GM12872 (cell line): ENCODE measurements around the gene LIMS2.

ENCODE experiments used
- CTCF ChIP-seq: IDR thresholded peaks from 3 replicates; pipeline ENCODE4 v1.5.1; 2011; ENCODE audit warnings: low read depth, mild to moderate bottlenecking, low read length, moderate library complexity; ENCODE audit not compliant: insufficient read depth

LIMS2 gene

GRCh38 chr2:127664065-127664894, 11.1 kb downstream of the LIMS2 start:
- no peak for TF ChIP-seq CTCF

- TF ChIP-seq CTCF: no peak
These were observed 11.7 kb downstream of the LIMS2 start for GRCh38 chr2:127663566-127664064.

- no peak for TF ChIP-seq CTCF
These were observed 12.3 kb downstream of the LIMS2 start for GRCh38 chr2:127662937-127663565.

GRCh38 chr2:127661949-127662510, 13.3 kb downstream of the LIMS2 start:
- TF ChIP-seq CTCF: no peak

- no peak for TF ChIP-seq CTCF
These were observed 14.2 kb downstream of the LIMS2 start for GRCh38 chr2:127661072-127661649.

GRCh38 chr2:127660291-127660578, 15.1 kb downstream of the LIMS2 start:
- TF ChIP-seq CTCF: no peak
